AG09309 (cell line): ENCODE data around the gene NR2C1.

Experiments
- DNase-seq: peaks from one replicate; pipeline ENCODE4 v3.0.0-alpha.2; 2010; ENCODE audit warnings: low read depth
- H3K4me3 ChIP-seq: 2 replicates; pipeline ENCODE4 v1.5.1; 2011; ENCODE audit warnings: mild to moderate bottlenecking, low read depth, low read length, moderate library complexity; ENCODE audit not compliant: control insufficient read depth
- CTCF ChIP-seq: IDR thresholded peaks from 2 replicates; pipeline ENCODE4 v1.5.1; 2011; ENCODE audit warnings: mild to moderate bottlenecking, low read depth, low read length, inconsistent platforms; ENCODE audit not compliant: insufficient read depth, control insufficient read depth; ENCODE audit errors: missing control alignments

NR2C1 gene

GRCh38 chr12:95085612-95086011 is 12.2 kb upstream of the NR2C1 start:
- DNase-seq = no peak
- TF ChIP-seq CTCF = no peak
- H3K4me3 ChIP-seq = no peak overlapping the region

DNA sequence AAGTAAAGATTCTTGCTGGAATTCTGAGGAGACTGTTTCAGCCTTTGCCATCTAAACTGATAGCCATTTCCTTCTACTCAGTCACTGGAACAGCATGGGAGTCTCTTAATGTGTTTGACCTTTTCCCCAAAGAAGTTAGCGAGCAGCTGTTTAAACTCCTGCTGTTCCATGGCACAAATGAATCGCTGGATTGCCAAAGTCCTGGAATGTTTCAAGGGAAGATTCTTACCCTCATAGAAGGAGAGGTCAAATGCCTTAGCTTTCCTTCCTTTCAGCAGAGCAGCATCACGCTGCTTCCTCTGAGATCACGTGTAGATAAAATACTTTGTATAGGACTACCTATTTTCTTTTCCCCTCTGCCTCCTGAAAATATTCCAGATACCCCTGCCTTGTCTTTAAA is 10.5 kb upstream of the NR2C1 start:
- TF ChIP-seq CTCF = no peak
- no peak overlapping the region for H3K4me3 ChIP-seq
- peak; percentile 35 for DNase-seq

GRCh38 chr12:95083471-95083870 is 10.1 kb upstream of the NR2C1 start:
- DNase-seq = no peak
- H3K4me3 ChIP-seq = no peak overlapping the region
- TF ChIP-seq CTCF = no peak

- H3K4me3 ChIP-seq = no peak overlapping the region
- TF ChIP-seq CTCF = no peak
- no peak for DNase-seq
Observed at GRCh38 chr12:95077341-95077740, 3.9 kb upstream of the NR2C1 start.

DNA sequence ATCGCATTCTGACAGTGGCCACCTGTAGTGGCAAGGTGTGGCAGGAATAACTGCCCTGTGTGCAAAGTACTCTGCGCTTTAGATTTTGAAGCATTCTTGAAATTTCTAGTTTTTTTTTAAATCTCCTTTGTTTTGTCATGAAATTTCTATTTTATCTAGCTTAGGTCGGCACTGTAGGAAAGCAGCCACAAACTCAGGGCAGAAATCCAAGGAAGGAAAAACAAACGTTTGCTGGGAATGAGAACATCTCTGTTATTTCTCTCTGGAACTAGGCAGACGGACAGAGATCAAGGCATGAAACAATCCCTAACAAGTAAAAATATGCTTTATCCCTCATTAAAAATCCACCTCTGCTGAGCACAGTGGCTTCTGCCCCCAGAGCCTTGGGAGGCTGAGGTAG is 1.3 kb upstream of the NR2C1 start:
- no peak for TF ChIP-seq CTCF
- H3K4me3 ChIP-seq = no peak overlapping the region
- no peak for DNase-seq

- no peak for DNase-seq
- TF ChIP-seq CTCF = peak; percentile 87
- peak overlapping the region; percentile 81 for H3K4me3 ChIP-seq
Observed at GRCh38 chr12:95073698-95074520, 491 bp upstream of the NR2C1 start.
